PC-3 (cell line): ENCODE measurements around the gene TFF3. TPM values are rescaled to one million over a fixed set of nuclear protein-coding genes. Genes with fewer than 3 reads are reported as not detected.
A peak's percentile ranks its signal among the peaks of the same experiment; 100 is the strongest.

Experiments
- ATAC-seq: fragments of 200-7000 bp; cut with Tn5 transposase; 2 replicates; pipeline ENCODE4 v1.9.1; 2020; ENCODE audit warnings: mild to moderate bottlenecking, moderate library complexity
- BruUV-seq: library from RNA; stranded (reverse); fragments of 400-500 nt; replicated peaks from 2 replicates; lab custom pipeline; 2021; lab: Mats Ljungman, UMichigan
- CTCF ChIA-PET: fragments of 300-600 bp; sonication (Branson Sonifier 250); formaldehyde crosslinking; loops from one replicate; lab custom pipeline; 2022; ENCODE audit warnings: antibody characterized with exemption; lab: Charles Lee
- POLR2A ChIA-PET: fragments of 300-600 bp; sonication (Branson Sonifier 250); formaldehyde crosslinking; loops from one replicate; lab custom pipeline; 2022; ENCODE audit warnings: antibody characterized with exemption; ENCODE audit not compliant: unreplicated experiment; lab: Charles Lee
- DNase-seq: peaks from one replicate; pipeline ENCODE4 v3.0.0-alpha.2; 2015
- H2AFZ ChIP-seq: fragments of 300-600 bp; sonication (generic); 2 replicates; pipeline ENCODE4 v1.6.0; 2016; ENCODE audit warnings: antibody characterized with exemption, low read length
- H3F3A ChIP-seq: fragments of 300-600 bp; sonication (generic); one replicate; pipeline ENCODE4 v1.6.0; 2017; ENCODE audit warnings: antibody characterized with exemption, low read length, control low read depth, mild to moderate bottlenecking; ENCODE audit not compliant: unreplicated experiment
- H3K27ac ChIP-seq: fragments of 300-600 bp; sonication (generic); 2 replicates; pipeline ENCODE4 v1.5.1; 2016; ENCODE audit warnings: mild to moderate bottlenecking, low read length
- H3K27me3 ChIP-seq: fragments of 300-600 bp; sonication (generic); 2 replicates; pipeline ENCODE4 v1.6.1; 2016; ENCODE audit warnings: low read length, mixed read lengths
- H3K36me3 ChIP-seq: fragments of 300-600 bp; sonication (generic); 2 replicates; pipeline ENCODE4 v1.6.1; 2016; ENCODE audit warnings: low read depth, mixed run types, low read length, mixed read lengths
- H3K4me1 ChIP-seq: fragments of 300-600 bp; sonication (generic); 2 replicates; pipeline ENCODE4 v1.5.1; 2016; ENCODE audit warnings: low read length; ENCODE audit not compliant: insufficient read depth
- H3K4me2 ChIP-seq: fragments of 300-600 bp; sonication (generic); 2 replicates; pipeline ENCODE4 v1.6.0; 2016; ENCODE audit warnings: low read length
- H3K4me3 ChIP-seq: fragments of 300-600 bp; sonication (generic); 2 replicates; pipeline ENCODE4 v1.5.1; 2016; ENCODE audit warnings: mild to moderate bottlenecking, low read length, mixed read lengths
- H3K79me2 ChIP-seq: fragments of 300-600 bp; sonication (generic); 2 replicates; pipeline ENCODE4 v1.6.1; 2017; ENCODE audit warnings: low read length, mixed read lengths
- H3K9ac ChIP-seq: fragments of 300-600 bp; sonication (generic); 2 replicates; pipeline ENCODE4 v1.6.0; 2016; ENCODE audit warnings: mild to moderate bottlenecking, low read length
- H3K9me2 ChIP-seq: fragments of 300-600 bp; sonication (generic); replicated peaks from 2 replicates; pipeline ENCODE4 v1.6.1; 2016; ENCODE audit warnings: mixed run types, low read length, mixed read lengths
- H3K9me3 ChIP-seq: fragments of 300-600 bp; sonication (generic); 2 replicates; pipeline ENCODE4 v1.6.1; 2016; ENCODE audit warnings: low read length, mixed read lengths
- H4K20me1 ChIP-seq: fragments of 300-600 bp; sonication (generic); 2 replicates; pipeline ENCODE4 v1.6.1; 2016; ENCODE audit warnings: low read length, mixed read lengths
- EZH2 ChIP-seq: fragments of 300-600 bp; sonication (generic); IDR thresholded peaks from one replicate; pipeline ENCODE4 v1.6.1; 2017; ENCODE audit warnings: antibody characterized with exemption, mild to moderate bottlenecking, low read length; ENCODE audit not compliant: unreplicated experiment
- EZH2phosphoT487 ChIP-seq: fragments of 300-600 bp; sonication (generic); IDR thresholded peaks from 2 replicates; pipeline ENCODE4 v1.6.1; 2018; ENCODE audit warnings: mild to moderate bottlenecking, antibody characterized with exemption, low read length, borderline replicate concordance
- intact Hi-C: fragments of 100-400 bp; cut with micrococcal nuclease; formaldehyde crosslinking; loops from 2 replicates; pipeline ENCODE4 v1.9.0; 2023
- total RNA-seq: library from RNA; depleted of rRNA; stranded (reverse); fragments of >200 nt; gene quantifications from 2 replicates; pipeline ENCODE4 v1.2.3, GENCODE V29; 2014
- TF ChIP-seq, protein P1 (sequence below): fragments of 300-600 bp; sonication (generic); conservative IDR thresholded peaks from 2 replicates; pipeline ENCODE4 v1.5.1; 2017; ENCODE audit warnings: antibody characterized with exemption, low read depth, mild to moderate bottlenecking, low read length

TFF3 gene
- total RNA-seq, 1 experiment from 2014 or later = 2.8 TPM

GRCh38 chr21:42298237-42298636 is 17.0 kb downstream of the TFF3 start:
- intact Hi-C loops = no loop called here
- ATAC-seq = peak; percentile 24
- Histone ChIP-seq H3K27me3 (no peaks in the 10 kb centered on the region; the same call in 1 of the 2 replicates), H3K27ac (no peak overlapping the region), H3K9ac (no peak overlapping the region), H3K4me1 (no peaks in the 10 kb centered on the region), H3K36me3 (no peaks in the 10 kb centered on the region), H3K9me3 (no peaks in the 10 kb centered on the region), H3F3A (no peaks in the 10 kb centered on the region), H3K79me2 (no peaks in the 10 kb centered on the region), H3K4me3 (no peak overlapping the region), H2AFZ (no peak overlapping the region), H4K20me1 (no peaks in the 10 kb centered on the region), H3K9me2 (no peaks in the 10 kb centered on the region), H3K4me2 (no peak overlapping the region)
- TF ChIP-seq, protein P1, sequence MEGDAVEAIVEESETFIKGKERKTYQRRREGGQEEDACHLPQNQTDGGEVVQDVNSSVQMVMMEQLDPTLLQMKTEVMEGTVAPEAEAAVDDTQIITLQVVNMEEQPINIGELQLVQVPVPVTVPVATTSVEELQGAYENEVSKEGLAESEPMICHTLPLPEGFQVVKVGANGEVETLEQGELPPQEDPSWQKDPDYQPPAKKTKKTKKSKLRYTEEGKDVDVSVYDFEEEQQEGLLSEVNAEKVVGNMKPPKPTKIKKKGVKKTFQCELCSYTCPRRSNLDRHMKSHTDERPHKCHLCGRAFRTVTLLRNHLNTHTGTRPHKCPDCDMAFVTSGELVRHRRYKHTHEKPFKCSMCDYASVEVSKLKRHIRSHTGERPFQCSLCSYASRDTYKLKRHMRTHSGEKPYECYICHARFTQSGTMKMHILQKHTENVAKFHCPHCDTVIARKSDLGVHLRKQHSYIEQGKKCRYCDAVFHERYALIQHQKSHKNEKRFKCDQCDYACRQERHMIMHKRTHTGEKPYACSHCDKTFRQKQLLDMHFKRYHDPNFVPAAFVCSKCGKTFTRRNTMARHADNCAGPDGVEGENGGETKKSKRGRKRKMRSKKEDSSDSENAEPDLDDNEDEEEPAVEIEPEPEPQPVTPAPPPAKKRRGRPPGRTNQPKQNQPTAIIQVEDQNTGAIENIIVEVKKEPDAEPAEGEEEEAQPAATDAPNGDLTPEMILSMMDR = no peak
- TF ChIP-seq EZH2phosphoT487 (no peak), EZH2 (no peak)
- ChIA-PET POLR2A (no interaction called here), CTCF (no interaction called here)
- no TSS peak for BruUV-seq
- DNase-seq = peak; percentile 40

GRCh38 chr21:42297377-42297776 is 17.8 kb downstream of the TFF3 start:
- POLR2A ChIA-PET = no interaction called here
- no peaks in the 10 kb centered on the region for H3K9me2 ChIP-seq

DNA sequence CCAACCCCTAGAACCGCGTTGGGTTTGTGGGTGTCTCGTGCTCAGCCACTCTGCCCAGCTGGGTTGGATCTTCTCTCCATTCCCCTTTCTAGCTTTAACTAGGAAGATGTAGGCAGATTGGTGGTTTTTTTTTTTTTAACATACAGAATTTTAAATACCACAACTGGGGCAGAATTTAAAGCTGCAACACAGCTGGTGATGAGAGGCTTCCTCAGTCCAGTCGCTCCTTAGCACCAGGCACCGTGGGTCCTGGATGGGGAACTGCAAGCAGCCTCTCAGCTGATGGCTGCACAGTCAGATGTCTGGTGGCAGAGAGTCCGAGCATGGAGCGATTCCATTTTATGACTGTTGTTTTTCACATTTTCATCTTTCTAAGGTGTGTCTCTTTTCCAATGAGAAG is 18.7 kb downstream of the TFF3 start:
- H3K27me3 ChIP-seq = no peaks in the 10 kb centered on the region; the same call in 1 of the 2 replicates
- ChIA-PET CTCF (interaction anchor here (0.6 kb wide), 2 partner anchors 13 to 148 kb away, joined by 3 to 13 read pairs; no protein-coding TSS in a partner anchor), POLR2A (no interaction called here)
- ATAC-seq = no peak
- no peaks in the 10 kb centered on the region for H3K36me3 ChIP-seq
- no peak overlapping the region for H3K4me3 ChIP-seq
- H3K9ac ChIP-seq = no peak overlapping the region
- TF ChIP-seq, protein P1 = no peak
- TF ChIP-seq EZH2 (no peak), EZH2phosphoT487 (no peak)
- no peak overlapping the region for H3K4me2 ChIP-seq
- DNase-seq = no peak
- BruUV-seq = no TSS peak
- no peaks in the 10 kb centered on the region for H3K79me2 ChIP-seq
- no peaks in the 10 kb centered on the region for H3K4me1 ChIP-seq
- no peaks in the 10 kb centered on the region for H3F3A ChIP-seq
- no peaks in the 10 kb centered on the region for H4K20me1 ChIP-seq
- H3K9me2 ChIP-seq = no peaks in the 10 kb centered on the region
- H3K9me3 ChIP-seq = no peaks in the 10 kb centered on the region
- intact Hi-C loops = no loop called here
- H3K27ac ChIP-seq = no peak overlapping the region
- no peak overlapping the region for H2AFZ ChIP-seq

More at GRCh38 chr21:42297377-42297776, 17.8 kb downstream of the TFF3 start:
- no TSS peak for BruUV-seq
- no peak for ATAC-seq
- no peaks in the 10 kb centered on the region for H3K79me2 ChIP-seq
- H3K27me3 ChIP-seq = no peaks in the 10 kb centered on the region; the same call in 1 of the 2 replicates
- H3K36me3 ChIP-seq = no peaks in the 10 kb centered on the region
- no peaks in the 10 kb centered on the region for H3F3A ChIP-seq
- no peak for DNase-seq
- H2AFZ ChIP-seq = no peak overlapping the region
- TF ChIP-seq EZH2phosphoT487 (no peak), EZH2 (no peak)
- H4K20me1 ChIP-seq = no peaks in the 10 kb centered on the region
- no peak overlapping the region for H3K9ac ChIP-seq
- intact Hi-C loops = no loop called here
- H3K9me3 ChIP-seq = no peaks in the 10 kb centered on the region
- no peaks in the 10 kb centered on the region for H3K4me1 ChIP-seq
- H3K27ac ChIP-seq = no peak overlapping the region
- H3K4me2 ChIP-seq = no peak overlapping the region
- CTCF ChIA-PET = interaction anchor here (0.7 kb wide), 1 partner anchor 170 kb away, joined by 5 read pairs; no protein-coding TSS in a partner anchor
- no peak overlapping the region for H3K4me3 ChIP-seq
